NK-92 (cell line): ENCODE results near the gene PLCG1.
"Not testable (repeated sequence)": the region's sequence is repeated elsewhere in the genome, so short reads cannot be mapped to it uniquely, and the experiment has no call there.

Experiments
- DNase-seq: peaks from one replicate; lab custom pipeline; 2025; ENCODE audit not compliant: unreplicated experiment; lab: John Stamatoyannopoulos, UW

Gene PLCG1

DNA sequence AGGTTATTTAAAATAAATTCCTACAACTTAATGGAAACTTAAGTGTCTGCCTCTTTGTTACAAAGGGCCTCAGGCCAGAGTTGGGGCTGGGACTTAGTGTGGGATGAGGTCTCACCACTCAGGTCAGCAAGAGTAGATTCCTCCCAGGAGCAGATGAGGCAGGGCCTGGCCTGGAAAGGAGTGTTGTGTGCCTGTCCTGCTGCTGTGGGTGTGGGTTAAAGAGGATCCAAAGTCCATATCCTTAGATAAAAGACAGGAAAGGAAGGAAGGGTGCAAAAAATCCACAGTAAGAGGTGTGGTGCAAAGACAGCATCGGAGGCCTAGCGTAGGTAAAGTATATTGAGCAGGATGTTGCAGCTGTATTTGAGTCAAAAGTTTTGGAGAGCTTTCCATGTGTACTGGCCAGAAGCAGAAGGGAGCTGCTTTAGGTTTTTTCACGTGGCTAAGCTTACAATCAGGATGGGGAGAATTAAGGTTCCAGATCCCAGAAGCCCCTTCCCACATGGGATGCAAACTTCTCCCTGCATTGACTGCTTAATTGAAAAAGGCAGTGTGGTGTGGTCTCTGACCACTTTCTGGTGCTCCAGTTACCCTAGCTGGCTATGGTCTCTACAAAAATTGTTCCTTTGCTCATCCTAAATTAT is 12.8 kb upstream of the PLCG1 start:
- DNase-seq, result no peak

GRCh38 chr20:41125530-41126457 is 11.5 kb upstream of the PLCG1 start:
- DNase-seq, result no peak

DNA sequence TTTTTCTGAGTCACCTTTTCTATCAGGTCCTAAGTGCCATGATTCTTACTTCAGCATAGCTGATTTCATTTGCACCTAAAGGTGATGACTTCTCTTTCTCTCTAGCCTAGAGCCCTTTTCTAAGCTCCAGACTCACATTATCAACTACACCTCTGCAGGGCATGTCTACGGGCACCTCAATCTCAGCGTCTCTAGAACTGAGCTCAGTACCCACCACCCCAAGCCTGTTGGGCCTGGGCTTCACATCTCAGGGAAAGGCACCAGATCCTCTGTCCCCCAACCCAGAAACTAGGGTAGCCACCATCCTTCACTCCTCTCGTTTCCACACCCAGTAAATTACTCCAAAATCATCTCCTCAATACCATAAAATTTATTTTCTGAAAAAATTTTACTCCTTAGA is 10.6 kb upstream of the PLCG1 start:
- no peak for DNase-seq

DNA sequence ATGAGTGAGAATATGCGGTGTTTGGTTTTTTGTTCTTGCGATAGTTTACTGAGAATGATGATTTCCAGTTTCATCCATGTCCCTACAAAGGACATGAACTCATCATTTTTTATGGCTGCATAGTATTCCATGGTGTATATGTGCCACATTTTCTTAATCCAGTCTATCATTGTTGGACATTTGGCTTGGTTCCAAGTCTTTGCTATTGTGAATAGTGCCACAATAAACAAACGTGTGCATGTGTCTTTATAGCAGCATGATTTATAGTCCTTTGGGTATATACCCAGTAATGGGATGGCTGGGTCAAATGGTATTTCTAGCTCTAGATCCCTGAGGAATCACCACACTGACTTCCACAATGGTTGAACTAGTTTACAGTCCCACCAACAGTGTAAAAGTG is 9.0 kb upstream of the PLCG1 start:
- not testable (repeated sequence) for DNase-seq

DNA sequence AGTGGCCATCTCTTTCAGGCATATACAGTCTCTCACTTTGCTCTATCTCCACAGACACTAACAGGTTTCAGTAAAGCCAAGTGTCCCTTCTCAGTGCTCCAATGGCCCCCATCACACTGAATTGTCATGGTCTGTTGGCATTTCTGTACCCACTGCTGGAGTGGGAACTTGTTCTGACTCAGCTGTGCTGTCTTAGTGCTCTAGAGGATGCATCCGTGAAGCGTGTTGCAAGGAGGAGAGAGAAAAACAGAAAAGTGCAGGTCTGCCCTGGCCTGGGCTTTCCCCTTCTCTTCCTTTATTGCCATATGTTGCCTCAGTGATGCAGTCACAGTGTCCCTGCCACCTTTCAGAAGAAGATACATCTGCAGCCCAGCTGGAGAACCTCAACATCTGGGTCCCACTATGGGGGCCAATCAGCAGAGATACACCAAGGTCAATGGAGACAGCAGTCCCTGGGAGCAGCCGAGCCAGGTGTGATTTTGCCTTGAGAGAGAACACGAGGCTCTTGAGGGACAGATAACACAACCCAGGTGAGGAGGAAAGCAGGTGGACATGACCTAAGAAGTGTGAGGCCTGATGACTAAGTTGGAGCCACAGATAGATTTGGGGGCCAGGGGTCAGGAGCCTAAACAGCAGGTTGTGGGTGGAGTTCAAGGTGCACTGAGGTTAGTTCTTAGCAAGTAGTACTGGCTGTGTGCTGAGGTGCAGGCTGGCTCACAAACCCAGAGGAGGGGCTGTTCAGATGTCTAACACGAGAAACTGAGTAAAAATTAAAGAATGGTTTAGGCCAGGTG is 5.6 kb upstream of the PLCG1 start:
- no peak for DNase-seq

- not testable (repeated sequence) for DNase-seq
These were observed 5.0 kb upstream of the PLCG1 start for GRCh38 chr20:41132388-41132775.

GRCh38 chr20:41133709-41134361 is 3.5 kb upstream of the PLCG1 start:
- DNase-seq, result no peak

GRCh38 chr20:41134362-41135186 is 2.8 kb upstream of the PLCG1 start:
- no peak for DNase-seq

DNA sequence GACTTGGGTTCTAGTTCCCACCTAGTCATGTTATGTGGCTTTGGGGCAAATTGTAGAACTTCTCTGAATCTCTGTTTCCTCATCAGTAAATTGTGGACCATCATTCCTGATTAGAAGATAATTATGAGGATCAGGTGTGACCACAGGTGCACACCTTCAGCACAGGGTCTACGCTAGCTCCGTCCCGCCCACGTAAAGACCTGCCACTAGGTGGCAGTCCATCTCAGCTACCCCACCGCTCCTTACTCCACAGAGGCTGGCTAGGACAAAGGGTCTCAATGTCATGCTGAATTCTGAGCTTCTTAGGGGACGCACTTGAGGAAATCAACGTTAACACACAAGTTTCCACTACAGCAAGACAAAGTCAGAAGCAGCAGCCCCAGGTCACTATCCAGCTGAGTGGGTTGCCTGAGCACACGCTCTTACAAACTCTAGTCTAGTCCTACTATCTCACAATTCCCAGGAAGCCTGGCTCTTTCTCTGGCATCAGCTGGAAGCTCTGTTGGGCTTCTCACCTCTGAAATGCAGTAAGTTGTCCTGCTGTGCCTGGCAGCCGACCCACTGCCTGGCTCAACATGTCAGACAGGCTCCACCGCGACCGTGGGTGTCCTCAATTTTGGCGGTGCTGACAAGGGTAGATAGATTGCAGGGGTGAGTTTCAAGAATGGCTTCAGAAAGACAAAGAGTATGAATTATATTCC is 2.0 kb upstream of the PLCG1 start:
- no peak for DNase-seq

- no peak for DNase-seq
These were observed 1.3 kb upstream of the PLCG1 start for GRCh38 chr20:41135888-41136679.

DNA sequence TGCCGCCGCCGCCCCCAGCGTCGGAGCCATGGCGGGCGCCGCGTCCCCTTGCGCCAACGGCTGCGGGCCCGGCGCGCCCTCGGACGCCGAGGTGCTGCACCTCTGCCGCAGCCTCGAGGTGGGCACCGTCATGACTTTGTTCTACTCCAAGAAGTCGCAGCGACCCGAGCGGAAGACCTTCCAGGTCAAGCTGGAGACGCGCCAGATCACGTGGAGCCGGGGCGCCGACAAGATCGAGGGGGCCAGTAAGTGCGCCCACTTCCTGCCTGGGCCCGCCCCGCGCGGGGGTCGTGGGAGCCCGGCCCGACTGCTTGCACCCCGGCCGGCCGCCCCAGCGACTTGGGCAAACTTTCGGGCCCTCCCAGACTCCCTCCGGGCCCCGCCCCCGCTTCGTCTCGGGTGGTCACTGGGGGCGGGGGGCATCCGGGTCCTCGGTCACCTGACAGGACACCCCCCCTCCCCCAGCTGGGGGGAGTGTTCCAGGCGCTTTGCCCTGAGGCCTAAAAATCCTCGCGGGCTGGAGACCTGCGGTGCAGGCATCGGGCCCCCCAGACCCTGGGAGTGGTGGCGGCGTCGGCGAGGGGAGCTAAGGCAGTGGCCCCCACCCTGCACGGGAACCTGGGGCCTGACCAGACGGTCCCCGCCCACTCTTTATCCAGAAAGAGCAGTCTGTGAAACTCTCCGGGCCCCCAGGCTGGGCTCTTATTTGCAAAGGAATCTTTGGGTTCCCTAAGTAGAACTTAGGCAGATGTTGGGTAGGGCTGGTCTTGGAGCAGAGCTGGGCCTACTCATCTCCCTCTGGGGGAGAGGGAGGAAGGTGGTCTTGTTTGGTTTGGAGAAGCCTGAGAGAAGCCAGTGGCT is 501 bp downstream of the PLCG1 start:
- no peak for DNase-seq

DNA sequence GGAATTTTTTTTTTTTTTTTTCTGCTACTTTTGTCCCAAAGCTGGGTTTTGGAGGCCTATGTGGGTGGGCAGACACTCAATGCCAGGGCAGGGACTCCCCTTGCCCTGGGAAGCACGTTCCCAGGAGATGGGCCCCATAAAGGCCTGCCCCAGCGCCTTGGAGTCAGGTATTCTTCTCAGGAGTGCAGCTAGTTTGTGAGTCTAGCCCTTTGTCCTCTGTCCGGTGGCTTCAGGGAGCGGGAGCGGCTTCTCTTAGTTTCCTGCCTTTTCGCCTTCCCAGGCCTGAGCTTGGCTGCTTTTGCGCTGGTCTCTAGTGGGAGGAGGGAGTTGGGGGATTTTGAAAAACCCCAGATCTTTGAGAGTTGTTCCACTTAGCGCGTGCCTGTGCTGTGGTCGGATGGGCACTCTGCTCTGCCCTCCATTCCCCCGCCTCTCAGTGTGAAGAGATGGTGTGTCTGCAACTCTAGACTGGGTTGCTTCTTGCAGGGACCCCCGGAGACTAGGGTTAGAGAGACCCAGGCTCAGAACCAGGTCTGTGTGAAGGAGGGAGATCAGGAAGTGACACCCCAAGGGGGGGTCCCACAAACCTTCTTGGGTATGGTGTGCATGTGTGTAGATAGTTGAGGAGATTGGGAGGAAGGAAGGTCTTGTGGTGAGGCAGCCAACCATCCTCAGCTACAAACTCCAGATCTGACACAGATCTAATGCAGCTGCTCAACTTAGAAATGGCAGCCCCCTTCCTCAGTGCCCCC is 1.3 kb downstream of the PLCG1 start:
- no peak for DNase-seq

- no peak for DNase-seq
These were observed 2.1 kb downstream of the PLCG1 start for GRCh38 chr20:41139227-41140093.

- DNase-seq, result no peak
These were observed 3.1 kb downstream of the PLCG1 start for GRCh38 chr20:41140226-41141133.

DNA sequence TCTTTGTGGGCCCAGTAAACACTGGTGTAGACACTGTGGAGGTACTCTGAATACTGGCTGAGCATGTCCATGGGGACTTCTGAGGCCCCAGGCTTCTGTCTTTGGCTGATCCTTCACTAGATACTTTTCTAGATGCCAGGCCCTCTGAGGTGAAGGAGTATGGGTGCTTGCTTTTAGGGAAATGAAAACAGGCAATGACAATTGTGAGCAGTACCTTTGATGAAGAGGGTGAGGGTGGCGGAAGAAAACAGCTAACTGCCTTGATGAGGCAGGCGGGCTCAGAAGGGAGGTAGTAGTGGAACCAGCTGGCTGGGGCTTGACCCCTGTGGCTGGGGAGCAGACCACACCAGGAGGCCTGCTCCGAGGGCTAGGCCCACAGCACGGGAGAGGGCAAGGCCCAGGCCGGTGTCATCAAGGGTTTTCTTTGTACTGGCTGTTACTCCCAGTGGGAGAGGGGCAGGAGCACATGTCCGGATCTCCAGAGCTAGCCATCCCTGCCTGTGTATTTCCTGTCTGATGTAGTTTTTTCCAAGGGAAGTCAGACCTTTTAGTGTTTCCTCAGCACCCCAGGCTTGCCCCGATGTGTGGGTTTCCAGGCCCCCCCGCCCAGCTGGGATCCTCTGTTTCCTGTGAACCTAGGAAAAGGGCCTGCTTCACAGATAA is 3.9 kb downstream of the PLCG1 start:
- no peak for DNase-seq
